ENCODE measurements around the gene ME3. TPM values are rescaled to one million over a fixed set of nuclear protein-coding genes. Genes with fewer than 3 reads are reported as not detected.
"Not testable (repeated sequence)": the region's sequence is repeated elsewhere in the genome, so short reads cannot be mapped to it uniquely, and the experiment has no call there.

The ME3 gene
- total and polyA plus RNA-seq, 2 donors (not counting 1 experiment from before 2014, with no cell fraction given): 1.3 TPM; not detected in 1

DNA sequence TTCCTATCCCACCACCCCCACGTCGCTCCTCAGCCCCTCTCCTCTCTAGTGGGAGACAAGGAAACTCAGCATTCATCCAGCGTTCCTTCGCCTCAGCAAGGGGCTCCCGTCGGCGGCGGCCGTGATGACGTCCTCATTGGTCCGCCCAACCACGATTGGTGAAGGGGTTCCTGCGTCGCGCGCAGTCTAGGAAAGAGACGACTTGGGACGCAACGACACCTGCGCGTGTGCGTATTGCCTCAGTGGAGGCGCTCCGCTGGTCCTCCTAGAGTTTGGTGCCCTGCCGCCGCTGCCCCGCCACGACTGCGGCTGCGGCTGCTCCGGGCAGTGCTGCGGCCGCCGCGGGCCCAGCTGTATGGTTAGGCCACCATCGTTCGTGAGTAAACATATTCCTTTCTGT, 241.2 kb downstream of the ME3 start:
- POLR2A ChIA-PET: no interaction called here
- CTCF ChIA-PET: interaction anchor here (0.7 kb wide), 1 partner anchor 938 kb away, joined by 6 read pairs; no protein-coding TSS in a partner anchor

DNA sequence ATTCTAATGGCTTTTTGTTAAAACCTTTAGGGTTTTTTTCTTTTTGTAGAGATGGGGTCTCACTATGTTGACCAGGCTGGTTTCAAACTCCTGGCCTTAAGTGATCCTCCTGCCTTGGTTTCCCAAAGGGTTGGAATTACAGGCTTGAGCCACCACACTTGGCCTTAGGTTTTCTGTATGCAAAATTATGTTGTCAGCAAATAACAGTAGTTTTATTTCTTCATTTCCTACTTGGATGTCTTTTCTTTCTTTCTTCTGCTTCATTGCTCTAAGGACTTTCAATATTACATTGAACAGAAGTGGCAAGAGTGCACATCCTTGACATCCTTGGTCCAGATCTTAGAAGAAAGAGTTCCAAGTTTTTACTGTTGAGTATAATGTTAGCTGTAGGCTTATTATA, 245.0 kb downstream of the ME3 start:
- Mint-ChIP-seq H3K27ac (no peak overlapping the region), H3K9me3 (ENCODE audit: insufficient read depth) (peaks cover 8% of the 10 kb centered on the region), H3K27me3 (no peaks in the 10 kb centered on the region), H3K4me3 (no peak overlapping the region), H3K4me1 (no peaks in the 10 kb centered on the region)
- TF ChIP-seq EZH2 (IDR thresholded peaks at IDR 0.05; ENCODE audit: borderline replicate concordance, insufficient read depth, low read depth, low read length, poor library complexity, severe bottlenecking): no peak
- TF ChIP-seq, protein P1, sequence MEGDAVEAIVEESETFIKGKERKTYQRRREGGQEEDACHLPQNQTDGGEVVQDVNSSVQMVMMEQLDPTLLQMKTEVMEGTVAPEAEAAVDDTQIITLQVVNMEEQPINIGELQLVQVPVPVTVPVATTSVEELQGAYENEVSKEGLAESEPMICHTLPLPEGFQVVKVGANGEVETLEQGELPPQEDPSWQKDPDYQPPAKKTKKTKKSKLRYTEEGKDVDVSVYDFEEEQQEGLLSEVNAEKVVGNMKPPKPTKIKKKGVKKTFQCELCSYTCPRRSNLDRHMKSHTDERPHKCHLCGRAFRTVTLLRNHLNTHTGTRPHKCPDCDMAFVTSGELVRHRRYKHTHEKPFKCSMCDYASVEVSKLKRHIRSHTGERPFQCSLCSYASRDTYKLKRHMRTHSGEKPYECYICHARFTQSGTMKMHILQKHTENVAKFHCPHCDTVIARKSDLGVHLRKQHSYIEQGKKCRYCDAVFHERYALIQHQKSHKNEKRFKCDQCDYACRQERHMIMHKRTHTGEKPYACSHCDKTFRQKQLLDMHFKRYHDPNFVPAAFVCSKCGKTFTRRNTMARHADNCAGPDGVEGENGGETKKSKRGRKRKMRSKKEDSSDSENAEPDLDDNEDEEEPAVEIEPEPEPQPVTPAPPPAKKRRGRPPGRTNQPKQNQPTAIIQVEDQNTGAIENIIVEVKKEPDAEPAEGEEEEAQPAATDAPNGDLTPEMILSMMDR (IDR thresholded peaks at IDR 0.05): no peak
- Histone ChIP-seq H3K27me3 (replicated peaks in 1 of 4; ENCODE audit: control extremely low read depth in 1 of 4, control insufficient read depth in 3 of 4, insufficient read depth in 4 of 4, low read length in 3 of 4) (no peaks in the 10 kb centered on the region), H4K20me1 (ENCODE audit: control insufficient read depth, insufficient read depth, low read length, poor library complexity, severe bottlenecking) (no peaks in the 10 kb centered on the region), H3K9me3 (ENCODE audit: control extremely low read depth in 1 of 3, control insufficient read depth in 2 of 3, insufficient read depth in 1 of 3, low read length in 2 of 3) (peaks cover 0 to 3% (median 0%) of the 10 kb centered on the region in 3 donors), H3K36me3 (replicated peaks in 1 of 2; ENCODE audit: control extremely low read depth in 1 of 2, control insufficient read depth in 1 of 2, extremely low read depth in 1 of 2, insufficient read depth in 2 of 2, low read length in 1 of 2) (no peaks in the 10 kb centered on the region), H2AFZ (ENCODE audit: insufficient read depth, low read depth, low read length, poor library complexity, severe bottlenecking) (no peak overlapping the region), H3K27ac (ENCODE audit: low read length in 2 of 2) (no peak overlapping the region), H3K4me2 (replicated peaks; ENCODE audit: low read depth, low read length, poor library complexity, severe bottlenecking) (no peak overlapping the region), H3K4me3 (ENCODE audit: control extremely low read depth in 1 of 5, extremely low read depth in 1 of 5, insufficient read depth in 1 of 5, low read depth in 2 of 5, low read length in 4 of 5) (no peak overlapping the region), H3K79me2 (ENCODE audit: control insufficient read depth, insufficient read depth, low read length) (no peaks in the 10 kb centered on the region), H3K9ac (ENCODE audit: low read length) (no peak overlapping the region), H3K4me1 (ENCODE audit: control insufficient read depth in 2 of 2, insufficient read depth in 2 of 2, low read length in 2 of 2) (no peaks in the 10 kb centered on the region)
- ChIA-PET POLR2A (no interaction called here), CTCF (no interaction called here)
- no peak for DNase-seq
- no peak for ATAC-seq (ENCODE audit: low read depth)
- intact Hi-C loops (cut with micrococcal nuclease): no loop called here

More for the DNA sequence above, 241.2 kb downstream of the ME3 start:
- H3K9ac ChIP-seq (ENCODE audit: low read length): no peak overlapping the region
- H3K4me1 ChIP-seq (ENCODE audit: control insufficient read depth in 2 of 2, insufficient read depth in 2 of 2, low read length in 2 of 2): no peaks in the 10 kb centered on the region
- TF ChIP-seq EZH2 (IDR thresholded peaks at IDR 0.05; ENCODE audit: borderline replicate concordance, insufficient read depth, low read depth, low read length, poor library complexity, severe bottlenecking): no peak
- no peak overlapping the region for H2AFZ ChIP-seq (ENCODE audit: insufficient read depth, low read depth, low read length, poor library complexity, severe bottlenecking)
- H3K9me3 ChIP-seq (ENCODE audit: control extremely low read depth in 1 of 3, control insufficient read depth in 2 of 3, insufficient read depth in 1 of 3, low read length in 2 of 3): peaks cover 0 to 5% (median 0%) of the 10 kb centered on the region in 3 donors
- H3K27ac ChIP-seq (ENCODE audit: low read length in 2 of 2): no peak overlapping the region
- no peak overlapping the region for H3K27ac Mint-ChIP-seq
- H3K4me3 Mint-ChIP-seq: no peak overlapping the region
- ATAC-seq (ENCODE audit: low read depth): no peak
- 97% methylated on average over 37 of the region's 37 CpGs for WGBS (ENCODE audit: insufficient coverage)
- no peaks in the 10 kb centered on the region for H3K36me3 ChIP-seq (replicated peaks in 1 of 2; ENCODE audit: control extremely low read depth in 1 of 2, control insufficient read depth in 1 of 2, extremely low read depth in 1 of 2, insufficient read depth in 2 of 2, low read length in 1 of 2)
- H3K27me3 Mint-ChIP-seq: no peaks in the 10 kb centered on the region
- H3K79me2 ChIP-seq (ENCODE audit: control insufficient read depth, insufficient read depth, low read length): no peaks in the 10 kb centered on the region
- intact Hi-C loops (cut with micrococcal nuclease): no loop called here
- peaks cover 5% of the 10 kb centered on the region for H3K9me3 Mint-ChIP-seq (ENCODE audit: insufficient read depth)
- DNase-seq: no peak
- H3K4me1 Mint-ChIP-seq: no peaks in the 10 kb centered on the region
- H3K27me3 ChIP-seq (replicated peaks in 1 of 4; ENCODE audit: control extremely low read depth in 1 of 4, control insufficient read depth in 3 of 4, insufficient read depth in 4 of 4, low read length in 3 of 4): no peaks in the 10 kb centered on the region
- no peaks in the 10 kb centered on the region for H4K20me1 ChIP-seq (ENCODE audit: control insufficient read depth, insufficient read depth, low read length, poor library complexity, severe bottlenecking)
- no peak overlapping the region for H3K4me2 ChIP-seq (replicated peaks; ENCODE audit: low read depth, low read length, poor library complexity, severe bottlenecking)
- H3K4me3 ChIP-seq (ENCODE audit: control extremely low read depth in 1 of 5, extremely low read depth in 1 of 5, insufficient read depth in 1 of 5, low read depth in 2 of 5, low read length in 4 of 5): no peak overlapping the region

DNA sequence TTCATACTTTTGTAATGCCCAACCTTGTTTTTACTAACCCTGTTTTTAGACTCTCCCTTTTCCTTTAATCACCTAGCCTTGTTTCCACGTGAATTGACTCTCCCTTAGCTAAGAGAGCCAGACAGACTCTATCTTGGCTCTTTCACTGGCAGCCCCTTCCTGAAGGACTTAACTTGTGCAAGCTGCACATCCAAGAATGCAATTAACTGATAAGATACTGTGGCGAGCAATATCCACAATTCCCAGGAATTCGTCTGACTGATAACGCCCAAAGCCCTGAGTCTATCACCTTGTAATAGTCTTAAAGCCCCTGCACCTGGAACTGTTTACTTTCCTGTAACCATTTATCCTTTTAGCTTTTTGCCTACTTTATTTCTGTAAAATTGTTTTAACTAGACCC, 248.9 kb downstream of the ME3 start:
- H3K9ac ChIP-seq (ENCODE audit: low read length); H3K4me2 ChIP-seq (replicated peaks; ENCODE audit: low read depth, low read length, poor library complexity, severe bottlenecking); DNase-seq; H3K27me3 Mint-ChIP-seq; H3K4me3 Mint-ChIP-seq; H3K27ac ChIP-seq (ENCODE audit: low read length in 2 of 2); H2AFZ ChIP-seq (ENCODE audit: insufficient read depth, low read depth, low read length, poor library complexity, severe bottlenecking); H3K9me3 Mint-ChIP-seq (ENCODE audit: insufficient read depth); POLR2A ChIA-PET; H3K4me3 ChIP-seq (ENCODE audit: control extremely low read depth in 1 of 5, extremely low read depth in 1 of 5, insufficient read depth in 1 of 5, low read depth in 2 of 5, low read length in 4 of 5); H3K9me3 ChIP-seq (ENCODE audit: control extremely low read depth in 1 of 3, control insufficient read depth in 2 of 3, insufficient read depth in 1 of 3, low read length in 2 of 3); intact Hi-C loops (cut with micrococcal nuclease); H3K27me3 ChIP-seq (replicated peaks in 1 of 4; ENCODE audit: control extremely low read depth in 1 of 4, control insufficient read depth in 3 of 4, insufficient read depth in 4 of 4, low read length in 3 of 4); H4K20me1 ChIP-seq (ENCODE audit: control insufficient read depth, insufficient read depth, low read length, poor library complexity, severe bottlenecking); H3K27ac Mint-ChIP-seq; ATAC-seq (ENCODE audit: low read depth); H3K4me1 ChIP-seq (ENCODE audit: control insufficient read depth in 2 of 2, insufficient read depth in 2 of 2, low read length in 2 of 2); H3K4me1 Mint-ChIP-seq; H3K79me2 ChIP-seq (ENCODE audit: control insufficient read depth, insufficient read depth, low read length); H3K36me3 ChIP-seq (replicated peaks in 1 of 2; ENCODE audit: control extremely low read depth in 1 of 2, control insufficient read depth in 1 of 2, extremely low read depth in 1 of 2, insufficient read depth in 2 of 2, low read length in 1 of 2); CTCF ChIA-PET: not testable (repeated sequence)
- WGBS (ENCODE audit: insufficient coverage): 85% methylated on average over 4 of the region's 4 CpGs
